ENCODE results near the gene PUS7L.

DNA sequence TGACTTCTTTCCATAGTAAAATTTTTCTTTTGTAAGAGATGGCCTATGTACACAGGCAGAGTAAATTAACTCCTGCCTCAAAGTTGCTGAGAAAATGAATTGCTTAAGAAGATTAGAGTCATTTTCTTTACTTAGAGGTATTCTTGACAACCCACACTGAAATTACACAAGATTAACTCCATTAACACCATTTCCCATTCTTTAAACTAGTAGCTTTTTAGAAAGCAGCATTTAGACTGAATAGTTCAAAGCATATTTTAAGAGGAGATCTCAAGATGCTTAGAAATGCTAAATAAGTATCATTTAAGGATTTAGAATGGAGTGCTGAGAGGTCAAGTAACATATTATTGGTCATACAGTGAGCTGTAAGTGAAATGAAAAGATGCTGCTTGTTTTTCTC lies 35.5 kb downstream of the PUS7L start:
- TF ChIP-seq, protein P1, sequence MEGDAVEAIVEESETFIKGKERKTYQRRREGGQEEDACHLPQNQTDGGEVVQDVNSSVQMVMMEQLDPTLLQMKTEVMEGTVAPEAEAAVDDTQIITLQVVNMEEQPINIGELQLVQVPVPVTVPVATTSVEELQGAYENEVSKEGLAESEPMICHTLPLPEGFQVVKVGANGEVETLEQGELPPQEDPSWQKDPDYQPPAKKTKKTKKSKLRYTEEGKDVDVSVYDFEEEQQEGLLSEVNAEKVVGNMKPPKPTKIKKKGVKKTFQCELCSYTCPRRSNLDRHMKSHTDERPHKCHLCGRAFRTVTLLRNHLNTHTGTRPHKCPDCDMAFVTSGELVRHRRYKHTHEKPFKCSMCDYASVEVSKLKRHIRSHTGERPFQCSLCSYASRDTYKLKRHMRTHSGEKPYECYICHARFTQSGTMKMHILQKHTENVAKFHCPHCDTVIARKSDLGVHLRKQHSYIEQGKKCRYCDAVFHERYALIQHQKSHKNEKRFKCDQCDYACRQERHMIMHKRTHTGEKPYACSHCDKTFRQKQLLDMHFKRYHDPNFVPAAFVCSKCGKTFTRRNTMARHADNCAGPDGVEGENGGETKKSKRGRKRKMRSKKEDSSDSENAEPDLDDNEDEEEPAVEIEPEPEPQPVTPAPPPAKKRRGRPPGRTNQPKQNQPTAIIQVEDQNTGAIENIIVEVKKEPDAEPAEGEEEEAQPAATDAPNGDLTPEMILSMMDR (IDR thresholded peaks at IDR 0.05 in 2 of 3, conservative IDR thresholded peaks at IDR 0.05 in 1 of 3; ENCODE audit: borderline replicate concordance in 1 of 3, insufficient read depth in 1 of 3, low read depth in 2 of 3, low read length in 2 of 3) = no peak
- no peak for TF ChIP-seq EZH2 (IDR thresholded peaks at IDR 0.05)
- TF ChIP-seq POLR2AphosphoS5 (IDR thresholded peaks at IDR 0.05; ENCODE audit: low read depth, low read length) = no peak
- TF ChIP-seq POLR2A (IDR thresholded peaks at IDR 0.05; ENCODE audit: borderline replicate concordance, extremely low read depth, insufficient read depth, insufficient read length) = no peak
- no peak for TF ChIP-seq ZNF274 (IDR thresholded peaks at IDR 0.05; ENCODE audit: low read depth, low read length)
- TF ChIP-seq, protein P2, sequence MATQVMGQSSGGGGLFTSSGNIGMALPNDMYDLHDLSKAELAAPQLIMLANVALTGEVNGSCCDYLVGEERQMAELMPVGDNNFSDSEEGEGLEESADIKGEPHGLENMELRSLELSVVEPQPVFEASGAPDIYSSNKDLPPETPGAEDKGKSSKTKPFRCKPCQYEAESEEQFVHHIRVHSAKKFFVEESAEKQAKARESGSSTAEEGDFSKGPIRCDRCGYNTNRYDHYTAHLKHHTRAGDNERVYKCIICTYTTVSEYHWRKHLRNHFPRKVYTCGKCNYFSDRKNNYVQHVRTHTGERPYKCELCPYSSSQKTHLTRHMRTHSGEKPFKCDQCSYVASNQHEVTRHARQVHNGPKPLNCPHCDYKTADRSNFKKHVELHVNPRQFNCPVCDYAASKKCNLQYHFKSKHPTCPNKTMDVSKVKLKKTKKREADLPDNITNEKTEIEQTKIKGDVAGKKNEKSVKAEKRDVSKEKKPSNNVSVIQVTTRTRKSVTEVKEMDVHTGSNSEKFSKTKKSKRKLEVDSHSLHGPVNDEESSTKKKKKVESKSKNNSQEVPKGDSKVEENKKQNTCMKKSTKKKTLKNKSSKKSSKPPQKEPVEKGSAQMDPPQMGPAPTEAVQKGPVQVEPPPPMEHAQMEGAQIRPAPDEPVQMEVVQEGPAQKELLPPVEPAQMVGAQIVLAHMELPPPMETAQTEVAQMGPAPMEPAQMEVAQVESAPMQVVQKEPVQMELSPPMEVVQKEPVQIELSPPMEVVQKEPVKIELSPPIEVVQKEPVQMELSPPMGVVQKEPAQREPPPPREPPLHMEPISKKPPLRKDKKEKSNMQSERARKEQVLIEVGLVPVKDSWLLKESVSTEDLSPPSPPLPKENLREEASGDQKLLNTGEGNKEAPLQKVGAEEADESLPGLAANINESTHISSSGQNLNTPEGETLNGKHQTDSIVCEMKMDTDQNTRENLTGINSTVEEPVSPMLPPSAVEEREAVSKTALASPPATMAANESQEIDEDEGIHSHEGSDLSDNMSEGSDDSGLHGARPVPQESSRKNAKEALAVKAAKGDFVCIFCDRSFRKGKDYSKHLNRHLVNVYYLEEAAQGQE (IDR thresholded peaks at IDR 0.05; ENCODE audit: low read depth) = no peak
- TF ChIP-seq, protein P3, sequence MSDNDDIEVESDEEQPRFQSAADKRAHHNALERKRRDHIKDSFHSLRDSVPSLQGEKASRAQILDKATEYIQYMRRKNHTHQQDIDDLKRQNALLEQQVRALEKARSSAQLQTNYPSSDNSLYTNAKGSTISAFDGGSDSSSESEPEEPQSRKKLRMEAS (IDR thresholded peaks at IDR 0.05) = no peak
- TF ChIP-seq, protein P4, sequence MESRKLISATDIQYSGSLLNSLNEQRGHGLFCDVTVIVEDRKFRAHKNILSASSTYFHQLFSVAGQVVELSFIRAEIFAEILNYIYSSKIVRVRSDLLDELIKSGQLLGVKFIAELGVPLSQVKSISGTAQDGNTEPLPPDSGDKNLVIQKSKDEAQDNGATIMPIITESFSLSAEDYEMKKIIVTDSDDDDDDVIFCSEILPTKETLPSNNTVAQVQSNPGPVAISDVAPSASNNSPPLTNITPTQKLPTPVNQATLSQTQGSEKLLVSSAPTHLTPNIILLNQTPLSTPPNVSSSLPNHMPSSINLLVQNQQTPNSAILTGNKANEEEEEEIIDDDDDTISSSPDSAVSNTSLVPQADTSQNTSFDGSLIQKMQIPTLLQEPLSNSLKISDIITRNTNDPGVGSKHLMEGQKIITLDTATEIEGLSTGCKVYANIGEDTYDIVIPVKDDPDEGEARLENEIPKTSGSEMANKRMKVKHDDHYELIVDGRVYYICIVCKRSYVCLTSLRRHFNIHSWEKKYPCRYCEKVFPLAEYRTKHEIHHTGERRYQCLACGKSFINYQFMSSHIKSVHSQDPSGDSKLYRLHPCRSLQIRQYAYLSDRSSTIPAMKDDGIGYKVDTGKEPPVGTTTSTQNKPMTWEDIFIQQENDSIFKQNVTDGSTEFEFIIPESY (IDR thresholded peaks at IDR 0.05; ENCODE audit: extremely low read depth, insufficient replicate concordance, low read length) = no peak
- no peak for TF ChIP-seq SIN3A (IDR thresholded peaks at IDR 0.05; ENCODE audit: low read depth)

Measured in HCT116 (cell line).